HG03196 (cell line): ENCODE measurements around the gene ZNF385C.
"Not testable (repeated sequence)": the region's sequence is repeated elsewhere in the genome, so short reads cannot be mapped to it uniquely, and the experiment has no call there.

Experiments used
- ATAC-seq: cut with Tn5 transposase; IDR thresholded peaks from one replicate; pipeline ENCODE4 v1.9.1; 2021; ENCODE audit not compliant: unreplicated experiment

Gene ZNF385C

DNA sequence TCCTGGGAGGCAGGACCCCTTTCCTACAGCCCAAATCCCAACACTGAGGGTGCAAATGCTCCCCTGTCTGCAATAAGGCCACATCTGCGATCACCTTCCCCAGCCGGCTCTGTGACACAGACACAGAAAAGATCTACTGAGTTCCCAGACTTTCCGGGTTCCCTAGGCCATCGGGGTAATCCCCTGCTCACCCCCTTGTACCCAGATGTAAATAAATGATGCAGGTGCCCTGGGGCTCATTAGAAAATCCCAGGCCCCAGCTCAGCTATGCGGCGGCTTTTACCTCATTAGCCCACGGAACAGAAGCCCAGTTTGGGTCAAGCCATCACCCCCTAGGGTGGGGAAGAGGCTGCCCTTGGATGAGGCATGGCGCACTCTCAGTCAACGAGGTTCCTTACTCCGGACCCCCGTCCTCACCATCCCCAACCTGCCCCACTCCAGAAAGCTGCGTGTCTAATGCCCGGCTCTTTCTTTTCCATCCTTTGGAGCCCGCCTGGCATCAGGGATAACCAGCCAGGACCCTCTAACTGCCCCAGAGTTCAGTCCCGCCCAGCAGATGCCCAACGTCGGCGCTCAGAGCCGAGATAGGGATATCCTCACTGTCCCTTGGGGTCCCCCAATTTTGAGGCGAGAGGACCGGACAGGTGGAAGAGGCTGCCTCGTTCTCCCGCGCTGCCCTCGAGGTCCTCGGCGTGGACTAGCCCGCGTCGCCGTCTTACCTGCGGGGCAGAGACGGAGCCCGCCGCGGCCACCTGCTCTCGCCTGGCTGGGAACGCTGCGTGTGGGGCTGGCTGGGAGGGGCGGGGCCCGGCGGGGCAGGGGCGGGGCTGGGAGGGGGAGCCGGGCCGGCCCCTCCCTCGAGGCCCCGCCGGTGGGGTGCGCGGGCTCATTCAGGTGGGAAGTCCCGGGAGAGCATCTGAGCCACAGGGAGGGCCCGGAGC, at the start of gene ZNF385C:
Gene ZNF385C, minus strand, starts transcription at position 783 of the 941 bp plus-strand sequence. CDS start 35,417 bp downstream, outside the sequence.
- no peak for ATAC-seq

- ATAC-seq, result no peak
Observed at GRCh38 chr17:42146911-42147607, 48.8 kb upstream of the ZNF385C start.

GRCh38 chr17:42143138-42143537, 44.9 kb upstream of the ZNF385C start:
- not testable (repeated sequence) for ATAC-seq

GRCh38 chr17:42142371-42142896, 44.2 kb upstream of the ZNF385C start:
- ATAC-seq, result no peak

GRCh38 chr17:42141382-42141781, 43.1 kb upstream of the ZNF385C start:
- no peak for ATAC-seq

DNA sequence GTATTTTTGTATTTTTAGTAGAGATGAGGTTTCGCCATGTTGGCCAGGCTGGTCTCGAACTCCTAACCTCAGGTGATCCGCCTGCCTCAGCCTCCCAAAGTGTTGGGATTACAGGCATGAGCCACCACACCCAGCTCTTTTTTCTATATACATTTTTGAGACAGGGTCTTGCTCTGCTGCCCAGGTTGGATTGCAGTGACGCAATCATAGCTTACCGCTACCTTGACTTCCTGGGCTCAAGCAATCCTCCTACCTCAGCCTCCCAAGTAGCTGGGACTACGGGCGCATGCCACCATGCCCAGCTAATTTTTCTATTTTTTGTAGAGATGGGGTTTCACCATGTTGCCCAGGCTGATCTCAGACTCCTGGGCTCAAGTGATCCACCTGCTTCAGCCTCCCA, 42.4 kb upstream of the ZNF385C start:
- not testable (repeated sequence) for ATAC-seq

DNA sequence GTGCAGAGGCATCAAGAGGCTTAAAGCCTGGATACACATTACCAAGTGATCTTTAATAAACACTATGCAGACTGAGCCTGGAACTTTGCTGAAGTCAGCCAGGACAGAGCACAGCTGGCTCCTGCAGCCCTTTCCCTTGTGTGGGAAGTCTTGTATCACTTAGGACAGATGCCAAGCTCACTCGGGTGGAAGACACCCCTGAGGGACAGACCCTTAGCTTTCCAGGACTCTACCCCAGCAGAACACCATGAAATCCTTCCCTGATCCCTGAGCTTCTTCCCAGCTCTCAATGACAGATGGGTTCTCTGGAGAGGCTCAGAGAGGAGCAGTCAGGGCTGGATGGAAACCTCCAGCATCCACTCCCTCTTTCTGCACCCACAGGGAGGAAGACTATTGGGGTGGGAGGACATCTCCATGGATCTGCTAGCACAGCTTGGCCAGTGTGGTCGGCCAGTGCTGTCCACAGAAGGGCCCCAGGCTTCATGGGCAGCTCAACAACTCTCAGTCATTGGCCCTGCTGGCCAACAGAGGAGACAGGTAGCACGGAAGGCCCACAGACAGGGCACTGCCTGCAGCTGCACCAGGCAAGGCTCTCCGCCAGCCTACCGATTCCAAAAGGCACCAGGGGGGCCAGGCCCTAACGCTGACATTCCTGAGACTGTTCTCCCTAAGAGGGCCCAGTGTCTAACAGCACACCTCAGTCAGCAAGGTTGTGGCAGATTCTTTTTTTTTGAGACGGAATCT, 40.6 kb upstream of the ZNF385C start:
- ATAC-seq, result no peak

GRCh38 chr17:42136654-42137051, 38.4 kb upstream of the ZNF385C start:
- no peak for ATAC-seq

DNA sequence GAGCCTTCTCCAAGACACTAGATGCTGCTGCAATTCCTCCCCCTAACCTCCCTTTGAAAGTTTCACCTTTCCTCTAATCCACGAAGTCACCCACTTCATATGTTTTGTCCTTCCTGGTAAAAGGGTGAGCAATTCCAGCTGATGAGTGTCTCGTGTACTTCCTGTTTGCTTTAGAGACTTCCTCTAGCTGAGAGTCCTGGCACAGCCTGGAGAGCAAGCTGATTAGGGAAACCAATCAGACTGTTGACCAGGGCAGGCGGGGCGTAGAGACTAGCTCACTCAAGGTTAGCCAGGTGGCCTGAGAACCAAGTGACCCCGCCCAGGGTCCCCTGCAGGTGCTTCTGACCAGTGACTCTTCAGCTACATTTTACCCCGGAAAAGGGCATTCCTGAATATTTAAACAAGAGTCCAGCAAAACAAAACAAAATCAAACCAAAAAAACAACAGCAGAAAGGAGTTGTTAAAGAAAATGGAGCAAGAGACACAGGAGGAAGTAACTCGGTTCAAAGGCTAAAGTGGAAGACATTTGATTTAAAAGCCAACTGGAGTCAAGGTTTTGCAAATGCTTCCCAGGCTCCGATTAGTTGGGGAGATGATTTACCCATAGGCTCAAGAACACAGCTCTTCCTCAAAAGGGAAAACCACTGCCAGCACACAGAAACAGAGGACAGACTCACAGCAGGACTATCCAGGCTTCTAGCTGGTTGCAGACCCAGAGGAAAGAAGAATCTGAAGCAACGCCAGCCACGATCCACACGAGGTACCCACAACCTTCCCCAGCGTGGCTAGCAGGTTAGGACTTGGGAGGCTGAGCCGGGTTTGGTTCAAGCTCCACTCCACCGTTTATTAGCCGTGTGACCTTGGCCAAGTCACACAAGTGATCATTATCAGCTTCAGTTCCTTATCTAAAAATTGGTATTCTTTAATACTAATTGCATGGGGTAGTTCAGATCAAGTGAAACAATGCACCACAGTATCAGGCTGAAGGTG, 37.7 kb upstream of the ZNF385C start:
- ATAC-seq, result no peak

- ATAC-seq, result no peak
Observed at GRCh38 chr17:42135151-42135550, 36.9 kb upstream of the ZNF385C start.

GRCh38 chr17:42133461-42134041, 35.3 kb upstream of the ZNF385C start:
- ATAC-seq, result no peak

DNA sequence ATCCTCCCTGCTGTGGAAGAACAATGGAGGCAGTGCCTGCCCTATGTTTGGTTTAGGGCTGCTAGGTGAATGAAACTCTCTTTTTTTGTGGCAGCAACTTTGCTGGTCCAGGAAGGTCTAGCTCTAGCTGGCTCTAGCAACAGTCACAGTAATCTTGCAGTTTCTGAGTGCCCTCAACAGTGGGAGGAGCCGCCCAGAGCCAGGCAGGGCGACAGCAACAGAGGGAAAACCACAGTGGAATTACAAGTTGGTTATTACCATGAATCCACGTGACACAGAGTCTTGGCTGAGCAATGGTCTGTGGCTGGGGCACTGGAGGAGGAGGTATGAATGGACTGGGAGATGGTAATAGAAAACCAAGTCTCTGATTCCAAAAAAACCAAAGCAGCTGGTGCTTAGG, 34.7 kb upstream of the ZNF385C start:
- ATAC-seq, result no peak

GRCh38 chr17:42131981-42132432, 33.7 kb upstream of the ZNF385C start:
- ATAC-seq, result no peak

DNA sequence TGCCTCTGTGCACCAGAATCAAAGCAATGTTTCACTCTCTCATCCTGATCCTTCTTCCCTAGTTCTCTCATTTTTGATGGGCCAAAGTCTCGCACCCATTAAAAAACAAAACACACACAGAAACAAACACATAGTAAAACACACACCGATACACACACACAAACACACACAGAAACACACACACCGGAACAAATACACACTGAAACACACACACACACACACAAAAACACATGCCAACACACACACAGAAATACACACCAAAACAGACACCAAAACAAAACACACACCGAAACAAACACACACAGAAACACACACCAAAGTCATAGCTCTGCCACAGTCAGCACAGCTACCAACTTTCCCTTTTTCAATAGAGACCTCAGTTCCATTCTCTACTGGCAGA, 33.0 kb upstream of the ZNF385C start:
- no peak for ATAC-seq

DNA sequence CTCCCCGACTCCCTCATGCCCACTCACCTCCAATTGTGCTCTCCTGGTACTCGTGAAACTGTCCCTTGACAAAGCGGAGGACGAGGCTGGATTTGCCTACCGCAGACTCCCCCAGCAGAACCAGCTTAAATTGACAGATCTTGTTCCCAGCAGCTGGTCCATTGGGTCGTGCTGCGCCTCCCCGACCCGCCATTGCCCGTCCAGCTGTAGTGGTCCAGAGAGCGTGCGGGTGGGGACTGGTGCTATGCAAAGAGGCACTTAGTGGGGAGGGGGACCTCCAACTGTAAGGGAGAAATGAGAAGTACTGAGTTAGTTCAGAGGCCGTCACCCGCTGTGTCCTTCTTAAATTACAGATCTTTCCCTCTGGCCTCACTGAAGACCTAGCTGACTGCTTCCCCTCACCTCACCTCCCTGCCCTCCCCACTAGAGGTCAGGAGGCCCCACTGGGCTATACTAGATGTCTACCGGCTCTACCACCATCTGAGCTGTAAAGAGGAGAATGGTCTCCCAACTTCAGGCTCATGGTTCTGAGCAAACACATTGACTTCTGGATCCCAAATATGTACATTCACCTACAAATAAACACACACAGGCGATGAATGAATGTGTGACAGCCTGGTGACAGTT, 32.1 kb upstream of the ZNF385C start:
- ATAC-seq, result no peak

GRCh38 chr17:42129109-42129837, 31.0 kb upstream of the ZNF385C start:
- no peak for ATAC-seq

DNA sequence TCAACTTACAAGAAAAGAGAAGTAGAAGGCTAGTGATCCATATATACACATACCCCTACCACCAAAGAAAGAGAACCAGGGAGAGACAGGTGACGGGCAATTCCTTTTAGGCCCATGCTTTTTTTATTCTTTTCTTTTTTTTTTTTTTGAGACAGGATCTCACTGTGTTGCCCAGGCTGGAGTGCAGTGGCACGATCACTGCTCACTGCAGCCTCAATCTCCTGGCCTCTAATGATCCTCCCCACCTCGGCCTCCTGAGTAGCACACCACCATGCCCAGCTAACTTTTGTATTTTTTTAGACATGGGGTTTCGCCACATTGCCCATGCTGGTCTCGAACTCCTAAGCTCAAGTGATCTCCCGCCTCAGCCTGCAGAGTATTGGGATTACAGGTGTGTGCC, 29.1 kb upstream of the ZNF385C start:
- ATAC-seq, result no peak

DNA sequence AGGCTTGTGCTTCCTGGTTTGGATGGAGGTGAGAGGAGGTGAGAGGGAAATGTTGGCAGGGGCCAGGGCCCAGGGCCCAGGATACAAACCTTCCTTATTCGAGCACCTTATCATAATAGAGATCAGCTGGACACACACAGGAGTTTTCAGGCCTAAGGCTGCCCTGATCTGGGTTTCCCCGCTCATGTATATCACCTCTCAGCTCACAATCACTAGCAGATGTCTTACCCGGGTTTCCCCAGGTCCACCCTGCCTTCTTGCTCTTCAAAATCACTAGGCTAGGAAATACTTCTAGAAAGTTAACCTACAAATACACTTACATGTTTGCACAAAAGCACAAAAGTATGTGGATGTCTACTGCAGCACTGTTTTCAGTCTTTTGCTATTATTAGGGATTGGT, 28.6 kb upstream of the ZNF385C start:
- no peak for ATAC-seq
